HEK293 (cell line): ENCODE measurements around the gene PRKCZ.

Source experiments
- CTCF ChIA-PET: fragments of 350-600 bp; formaldehyde crosslinking; extraction: SDS; loops from one replicate; lab custom pipeline; 2021; ENCODE audit warnings: antibody characterized with exemption; lab: Yijun Ruan, JAX
- POLR2A ChIA-PET: fragments of 300-600 bp; formaldehyde crosslinking; extraction: SDS; loops from one replicate; lab custom pipeline; 2020; ENCODE audit warnings: antibody characterized with exemption, inconsistent platforms; lab: Yijun Ruan, JAX
- H3K27ac ChIP-seq: fragments of 200-500 bp; sonication (Bioruptor generic); 2 replicates; pipeline ENCODE4 v1.5.1; 2014; ENCODE audit warnings: low read depth, low read length, control low read depth, inconsistent platforms; ENCODE audit errors: extremely low read depth
- H3K36me3 ChIP-seq, 2 experiments: fragments of 200-500 bp in 1 of 2; sonication (Bioruptor generic) in 1 of 2; 1 replicate in 1 of 2; 2 replicates in 1 of 2; pipeline ENCODE4 v1.5.1; 2014 to 2017; ENCODE audit warnings: inconsistent platforms in 2 of 2, low read length in 2 of 2; ENCODE audit not compliant: control insufficient read depth in 2 of 2, insufficient read depth in 1 of 2
- H3K4me1 ChIP-seq: fragments of 200-500 bp; sonication (Bioruptor generic); 2 replicates; pipeline ENCODE4 v1.5.1; 2014; ENCODE audit warnings: mild to moderate bottlenecking, low read length, inconsistent platforms; ENCODE audit not compliant: control insufficient read depth, insufficient read depth
- H3K4me3 ChIP-seq: 2 replicates; pipeline ENCODE4 v1.5.1; 2011; ENCODE audit warnings: low read depth, mild to moderate bottlenecking, control low read depth, low read length, moderate library complexity
- H3K9me3 ChIP-seq: fragments of 200-500 bp; sonication (Bioruptor generic); 2 replicates; pipeline ENCODE4 v1.5.1; 2014; ENCODE audit warnings: low read depth, low read length, inconsistent platforms; ENCODE audit not compliant: control insufficient read depth, insufficient read depth
- BCL6B ChIP-seq: fragments of 450-650 bp; formaldehyde crosslinking; IDR thresholded peaks from 2 replicates; pipeline ENCODE4 v1.5.1; 2017; ENCODE audit warnings: missing biosample characterization, missing genetic modification characterization
- EGR2 ChIP-seq: fragments of 450-650 bp; formaldehyde crosslinking; IDR thresholded peaks from 2 replicates; pipeline ENCODE4 v1.5.1; 2016; ENCODE audit warnings: low read depth, missing biosample characterization, missing genetic modification characterization
- FEZF1 ChIP-seq: fragments of 450-650 bp; formaldehyde crosslinking; IDR thresholded peaks from 2 replicates; pipeline ENCODE4 v1.5.1; 2016; ENCODE audit warnings: missing biosample characterization, missing genetic modification characterization
- GLIS1 ChIP-seq: fragments of 450-650 bp; formaldehyde crosslinking; IDR thresholded peaks from 2 replicates; pipeline ENCODE4 v1.5.1; 2016; ENCODE audit warnings: missing biosample characterization, missing genetic modification characterization
- GLIS2 ChIP-seq: fragments of 450-650 bp; formaldehyde crosslinking; IDR thresholded peaks from 2 replicates; pipeline ENCODE4 v1.5.1; 2016; ENCODE audit warnings: missing biosample characterization, missing genetic modification characterization
- PRDM10 ChIP-seq: fragments of 450-650 bp; formaldehyde crosslinking; IDR thresholded peaks from 2 replicates; pipeline ENCODE4 v1.5.1; 2016; ENCODE audit warnings: missing biosample characterization, missing genetic modification characterization
- RBAK ChIP-seq: fragments of 450-650 bp; formaldehyde crosslinking; IDR thresholded peaks from 2 replicates; pipeline ENCODE4 v1.5.1; 2016; ENCODE audit warnings: missing biosample characterization, missing genetic modification characterization
- SCRT2 ChIP-seq: fragments of 450-650 bp; formaldehyde crosslinking; IDR thresholded peaks from 2 replicates; pipeline ENCODE4 v1.5.1; 2016; ENCODE audit warnings: missing biosample characterization, missing genetic modification characterization
- TRIM28 ChIP-seq: IDR thresholded peaks from 2 replicates; pipeline ENCODE4 v1.6.1; 2011; ENCODE audit warnings: low read length, control low read depth, borderline replicate concordance
- ZFHX2 ChIP-seq: fragments of 450-650 bp; formaldehyde crosslinking; conservative IDR thresholded peaks from 2 replicates; pipeline ENCODE4 v1.5.1; 2016; ENCODE audit warnings: missing biosample characterization, missing genetic modification characterization
- ZFP69B ChIP-seq: fragments of 450-650 bp; formaldehyde crosslinking; IDR thresholded peaks from 2 replicates; pipeline ENCODE4 v1.5.1; 2016; ENCODE audit warnings: missing biosample characterization, missing genetic modification characterization
- ZIC2 ChIP-seq: fragments of 450-650 bp; formaldehyde crosslinking; IDR thresholded peaks from 2 replicates; pipeline ENCODE4 v1.5.1; 2016; ENCODE audit warnings: missing biosample characterization, missing genetic modification characterization
- ZNF114 ChIP-seq: fragments of 450-650 bp; formaldehyde crosslinking; IDR thresholded peaks from 2 replicates; pipeline ENCODE4 v1.5.0; 2017; ENCODE audit warnings: missing biosample characterization, missing genetic modification characterization
- ZNF175 ChIP-seq: fragments of 450-650 bp; formaldehyde crosslinking; IDR thresholded peaks from 2 replicates; pipeline ENCODE4 v1.5.1; 2016; ENCODE audit warnings: missing biosample characterization, missing genetic modification characterization
- ZNF239 ChIP-seq: fragments of 450-650 bp; formaldehyde crosslinking; IDR thresholded peaks from 2 replicates; pipeline ENCODE4 v1.5.1; 2016; ENCODE audit warnings: missing biosample characterization, missing genetic modification characterization
- ZNF341 ChIP-seq: fragments of 450-650 bp; formaldehyde crosslinking; IDR thresholded peaks from 2 replicates; pipeline ENCODE4; 2016; ENCODE audit warnings: low read depth, missing biosample characterization, missing genetic modification characterization
- ZNF423 ChIP-seq: fragments of 450-650 bp; formaldehyde crosslinking; IDR thresholded peaks from 2 replicates; pipeline ENCODE4 v1.5.1; 2016; ENCODE audit warnings: missing biosample characterization, missing genetic modification characterization
- ZNF529 ChIP-seq: fragments of 450-650 bp; formaldehyde crosslinking; IDR thresholded peaks from 2 replicates; pipeline ENCODE4 v1.5.1; 2017; ENCODE audit warnings: missing genetic modification characterization, missing biosample characterization; ENCODE audit not compliant: insufficient replicate concordance
- ZNF629 ChIP-seq: fragments of 450-650 bp; formaldehyde crosslinking; IDR thresholded peaks from 2 replicates; pipeline ENCODE4 v1.5.1; 2017; ENCODE audit warnings: missing biosample characterization, missing genetic modification characterization
- ZNF654 ChIP-seq: fragments of 450-650 bp; formaldehyde crosslinking; IDR thresholded peaks from 2 replicates; pipeline ENCODE4 v1.5.1; 2016; ENCODE audit warnings: low read depth, missing biosample characterization, missing genetic modification characterization

Gene PRKCZ

GRCh38 chr1:2177946-2178538, 127.8 kb downstream of the PRKCZ start:
- Histone ChIP-seq H3K4me1 (no peaks in the 10 kb centered on the region), H3K36me3 (peaks cover 0 to 61% of the 10 kb centered on the region in 2 experiments; a peak in 1 of 3 replicates), H3K4me3 (no peak overlapping the region), H3K9me3 (no peaks in the 10 kb centered on the region), H3K27ac (no peak overlapping the region)
- TF ChIP-seq ZFP69B (tag by site-specific recombination) = no peak
- ChIA-PET CTCF (interaction anchor here (0.7 to 2.4 kb wide), 2 partner anchors 17 to 24 kb away, joined by 3 to 8 read pairs; partner anchors contain the start of gene FAAP20), POLR2A (no interaction called here)

- no peaks in the 10 kb centered on the region for H3K4me1 ChIP-seq
- ChIA-PET POLR2A (interaction anchor here (0.6 kb wide), 1 partner anchor 215 kb away, joined by 3 read pairs; no protein-coding TSS in a partner anchor), CTCF (no interaction called here)
- H3K36me3 ChIP-seq = peaks cover 0 to 63% of the 10 kb centered on the region in 2 experiments; a peak in 1 of 3 replicates
- no peak overlapping the region for H3K27ac ChIP-seq
- TF ChIP-seq ZNF654 = no peak
- TF ChIP-seq RBAK (tag by site-specific recombination) = no peak
- TF ChIP-seq ZNF239 (tag by site-specific recombination) = no peak
- no peak overlapping the region for H3K4me3 ChIP-seq
- no peaks in the 10 kb centered on the region for H3K9me3 ChIP-seq
Measured at GRCh38 chr1:2178875-2179274, 128.7 kb downstream of the PRKCZ start.

GRCh38 chr1:2179283-2180013, 129.2 kb downstream of the PRKCZ start:
- Histone ChIP-seq H3K36me3 (peaks cover 0 to 66% of the 10 kb centered on the region in 2 experiments; a peak in 1 of 3 replicates), H3K4me3 (no peak overlapping the region), H3K4me1 (no peaks in the 10 kb centered on the region), H3K27ac (no peak overlapping the region), H3K9me3 (no peaks in the 10 kb centered on the region)
- CTCF ChIA-PET = interaction anchor here (0.5 kb wide), 1 partner anchor 204 kb away, joined by 4 read pairs; no protein-coding TSS in a partner anchor
- TF ChIP-seq ZFHX2 (tag by site-specific recombination) (peak; percentile 52), GLIS1 (tag by site-specific recombination) (peak; percentile 60), FEZF1 (tag by site-specific recombination) (peak; percentile 42; the same call in 1 of the 2 replicates), SCRT2 (tag by site-specific recombination) (peak; percentile 71), ZNF423 (peak; percentile 56; the same call in 1 of the 2 replicates), ZNF341 (tag by site-specific recombination) (peak; percentile 63), GLIS2 (tag by site-specific recombination) (peak; percentile 8; the same call in 1 of the 2 replicates), TRIM28 (peak; percentile 72; the same call in 1 of the 2 replicates), ZNF114 (no peak), EGR2 (tag by site-specific recombination) (peak; percentile 75), ZNF175 (tag by site-specific recombination) (no peak), ZNF629 (tag by site-specific recombination) (no peak), ZIC2 (peak; percentile 98), BCL6B (no peak), ZNF529 (tag by site-specific recombination) (no peak), PRDM10 (tag by site-specific recombination) (peak; percentile 56; the same call in 1 of the 2 replicates)
- POLR2A ChIA-PET = interaction anchor here (0.6 kb wide), 1 partner anchor 216 kb away, joined by 3 read pairs; no protein-coding TSS in a partner anchor
